Liver (tissue), 9 donors: ENCODE measurements around the gene CSTPP1. TPM values are rescaled to one million over a fixed set of nuclear protein-coding genes. Genes with fewer than 3 reads are reported as not detected.
"Not testable (repeated sequence)": the region's sequence is repeated elsewhere in the genome, so short reads cannot be mapped to it uniquely, and the experiment has no call there.

Experiments used
- DNase-seq: peaks from one replicate; pipeline ENCODE4 v3.0.0-alpha.2; 2017; ENCODE audit warnings: low spot score
- H3K27ac ChIP-seq, 2 donors: one replicate each; pipeline ENCODE4 v1.7.0; 2013; ENCODE audit warnings: inconsistent platforms in 2 of 2, low read length in 2 of 2, control low read depth in 1 of 2, low read depth in 1 of 2, mild to moderate bottlenecking in 1 of 2
- H3K27me3 ChIP-seq, 4 donors: one replicate each; pipeline versions ENCODE4 v1.6.1 to v1.7.0; 2013; ENCODE audit warnings: low read length in 3 of 4, inconsistent platforms in 1 of 4, mild to moderate bottlenecking in 1 of 4, moderate library complexity in 1 of 4; ENCODE audit not compliant: control insufficient read depth in 4 of 4, insufficient read depth in 4 of 4
- H3K36me3 ChIP-seq, 4 donors: one replicate each; pipeline versions ENCODE4 v1.6.1 to v1.7.0; 2013; ENCODE audit warnings: low read length in 3 of 4, mild to moderate bottlenecking in 3 of 4, low read depth in 1 of 4, moderate library complexity in 1 of 4; ENCODE audit not compliant: control insufficient read depth in 4 of 4, insufficient read depth in 3 of 4
- H3K4me1 ChIP-seq, 4 donors: one replicate each; pipeline versions ENCODE4 v1.6.1 to v1.7.0; 2013; ENCODE audit warnings: low read length in 3 of 4, mild to moderate bottlenecking in 3 of 4, moderate library complexity in 1 of 4; ENCODE audit not compliant: control insufficient read depth in 4 of 4, insufficient read depth in 4 of 4
- H3K4me3 ChIP-seq, 3 donors: one replicate each; pipeline versions ENCODE4 v1.6.1 to v1.7.0; 2013; ENCODE audit warnings: low read length in 3 of 3, control low read depth in 1 of 3, low read depth in 1 of 3, mild to moderate bottlenecking in 1 of 3
- H3K9ac ChIP-seq, 2 donors: one replicate each; pipeline ENCODE4 v1.7.0; 2013; ENCODE audit warnings: low read length in 2 of 2, mild to moderate bottlenecking in 2 of 2, moderate library complexity in 2 of 2, control low read depth in 1 of 2, low read depth in 1 of 2
- H3K9me3 ChIP-seq, 4 donors: one replicate each; pipeline versions ENCODE4 v1.6.1 to v1.7.0; 2013; ENCODE audit warnings: low read length in 3 of 4; ENCODE audit not compliant: control insufficient read depth in 4 of 4
- EGR1 ChIP-seq, 2 donors: IDR thresholded peaks; 2 replicates each; pipeline ENCODE4 v1.6.1; 2016 to 2018; ENCODE audit warnings: antibody characterized with exemption in 2 of 2, low read depth in 2 of 2
- FOXA1 ChIP-seq: IDR thresholded peaks from 2 replicates; pipeline ENCODE4 v1.6.1; 2016; ENCODE audit warnings: antibody characterized with exemption
- HNF4A ChIP-seq, 2 donors: conservative IDR thresholded peaks; 2 replicates each; pipeline ENCODE4 v1.6.1; 2016; ENCODE audit warnings: antibody characterized with exemption in 2 of 2, mild to moderate bottlenecking in 2 of 2
- HNF4G ChIP-seq: IDR thresholded peaks from 2 replicates; pipeline ENCODE4 v1.6.1; 2016; ENCODE audit warnings: antibody characterized with exemption
- NR2F2 ChIP-seq: IDR thresholded peaks from 2 replicates; pipeline ENCODE4 v1.6.1; 2016; ENCODE audit warnings: antibody characterized with exemption
- RAD21 ChIP-seq, 2 donors: IDR thresholded peaks; 2 replicates each; pipeline ENCODE4 v1.6.1; 2016; ENCODE audit warnings: antibody characterized with exemption in 2 of 2, mild to moderate bottlenecking in 2 of 2
- RXRA ChIP-seq, 2 donors: IDR thresholded peaks; 2 replicates each; pipeline ENCODE4 v1.6.1; 2017 to 2018; ENCODE audit warnings: antibody characterized with exemption in 2 of 2, mild to moderate bottlenecking in 1 of 2
- SP1 ChIP-seq: IDR thresholded peaks from 2 replicates; pipeline ENCODE4 v1.6.1; 2018; ENCODE audit warnings: antibody characterized with exemption, mild to moderate bottlenecking
- WGBS: extraction: QIAGEN DNeasy Blood & Tissue Kit; methylation state at CpG from one replicate; pipeline ENCODE4 v1.1.7; 2013; 5-methylcytosine and 5-hydroxymethylcytosine counted together
- polyA plus RNA-seq, 2 donors: library from polyadenylated mRNA; stranded (reverse) in 1 of 2; unstranded in 1 of 2; fragments of 200-250 nt in 1 of 2; fragments of >200 nt in 1 of 2; fragmentation: Nextera tagmentation in 1 of 2; extraction: Ambion mirVana in 1 of 2; gene quantifications; one replicate each; pipeline versions ENCODE4 v1.2.1 to v1.2.3, GENCODE V29; 2013 to 2015
- total RNA-seq, 2 donors: library from RNA; depleted of rRNA; stranded (reverse); fragments of >200 nt; gene quantifications; one replicate each; pipeline ENCODE4 v1.2.3, GENCODE V29; 2014
- TF ChIP-seq, protein P1 (sequence below): IDR thresholded peaks from 2 replicates; pipeline ENCODE4 v1.6.1; 2016; ENCODE audit warnings: antibody characterized with exemption
- TF ChIP-seq, protein P2 (sequence below): fragments of 150-350 bp; IDR thresholded peaks from 2 replicates; pipeline ENCODE4 v1.5.1; 2017; ENCODE audit warnings: improper control_type of control experiment, low read depth, low read length; ENCODE audit not compliant: missing input control
- TF ChIP-seq, protein P3 (sequence below): IDR thresholded peaks from 2 replicates; pipeline ENCODE4 v1.6.1; 2016; ENCODE audit warnings: antibody characterized with exemption
- donor health status: healthy.
- donor health status: healthy.
- donor health status: healthy.
- donor health status: healthy.
- donor health status: healthy.

Gene CSTPP1
- total and polyA plus RNA-seq, 4 donors, result 5.4 to 6.6 (median 5.7) TPM

DNA sequence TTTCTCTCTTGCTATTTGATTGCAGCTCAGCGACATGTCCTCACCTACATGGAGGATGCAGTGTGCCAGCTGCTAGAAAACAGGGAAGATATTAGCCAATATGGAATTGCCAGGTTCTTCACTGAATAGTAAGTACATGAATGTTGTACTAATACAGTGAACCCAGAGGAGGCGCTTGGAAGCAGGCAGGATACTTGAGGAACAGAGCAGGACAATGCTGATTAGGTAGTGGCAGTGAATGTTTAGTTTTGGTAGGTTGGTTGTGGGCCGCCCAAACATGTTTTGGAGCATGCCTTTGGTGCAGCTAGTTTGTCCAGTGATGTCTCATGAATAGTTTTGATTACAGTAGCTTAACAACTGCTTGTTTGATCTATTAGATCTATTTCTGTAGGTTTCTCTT lies 50.6 kb downstream of the CSTPP1 start:
- no peaks in the 10 kb centered on the region for H3K36me3 ChIP-seq
- no peak overlapping the region for H3K9ac ChIP-seq

DNA sequence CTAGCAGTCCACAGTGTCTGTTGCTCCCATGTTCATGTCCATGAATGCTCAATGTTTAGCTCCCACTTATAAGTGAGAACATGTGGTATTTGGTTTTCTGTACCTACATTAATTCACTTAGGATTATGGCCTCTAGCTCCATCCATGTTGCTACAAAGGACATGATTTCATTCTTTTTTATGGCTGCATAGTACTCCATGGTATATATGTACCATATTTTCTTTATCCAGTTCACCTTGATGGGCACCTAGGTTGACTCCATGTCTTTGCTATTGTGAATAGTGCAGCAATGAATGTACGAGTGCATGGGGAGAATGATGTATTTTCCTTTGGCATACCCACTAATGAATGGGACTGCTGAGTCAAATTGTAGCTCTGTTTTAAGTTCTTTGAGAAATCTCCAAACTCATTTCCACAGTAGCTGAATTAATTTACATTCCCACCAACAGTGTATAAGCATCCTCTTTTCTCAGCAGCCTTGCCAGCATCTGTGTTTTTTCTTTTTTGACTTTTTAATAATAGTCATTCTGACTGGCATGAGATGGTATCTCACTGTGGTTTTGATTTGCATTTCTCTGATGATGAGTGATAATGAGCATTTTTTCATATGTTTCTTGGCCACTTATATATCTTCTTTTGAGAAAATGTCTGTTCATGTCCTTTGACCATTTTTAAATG lies 53.4 kb downstream of the CSTPP1 start:
- H3K27ac ChIP-seq, H3K9ac ChIP-seq, DNase-seq, H3K4me1 ChIP-seq, H3K4me3 ChIP-seq, H3K27me3 ChIP-seq, H3K36me3 ChIP-seq, H3K9me3 ChIP-seq: not testable (repeated sequence)
- 96% methylated on average over 1 of the region's 1 CpG for WGBS

More for the DNA sequence above, 50.6 kb downstream of the CSTPP1 start:
- no peaks in the 10 kb centered on the region for H3K27me3 ChIP-seq
- H3K4me3 ChIP-seq, result no peak overlapping the region
- 97% methylated on average over 3 of the region's 3 CpGs for WGBS
- TF ChIP-seq HNF4A (conservative IDR thresholded peaks at IDR 0.05) (no peak), EGR1 (IDR thresholded peaks at IDR 0.05; ENCODE audit: low read depth in 2 of 2) (no peak), NR2F2 (no peak), RXRA (IDR thresholded peaks at IDR 0.05) (no peak), FOXA1 (no peak), HNF4G (no peak), RAD21 (IDR thresholded peaks at IDR 0.05) (no peak), SP1 (no peak)
- TF ChIP-seq, protein P1, sequence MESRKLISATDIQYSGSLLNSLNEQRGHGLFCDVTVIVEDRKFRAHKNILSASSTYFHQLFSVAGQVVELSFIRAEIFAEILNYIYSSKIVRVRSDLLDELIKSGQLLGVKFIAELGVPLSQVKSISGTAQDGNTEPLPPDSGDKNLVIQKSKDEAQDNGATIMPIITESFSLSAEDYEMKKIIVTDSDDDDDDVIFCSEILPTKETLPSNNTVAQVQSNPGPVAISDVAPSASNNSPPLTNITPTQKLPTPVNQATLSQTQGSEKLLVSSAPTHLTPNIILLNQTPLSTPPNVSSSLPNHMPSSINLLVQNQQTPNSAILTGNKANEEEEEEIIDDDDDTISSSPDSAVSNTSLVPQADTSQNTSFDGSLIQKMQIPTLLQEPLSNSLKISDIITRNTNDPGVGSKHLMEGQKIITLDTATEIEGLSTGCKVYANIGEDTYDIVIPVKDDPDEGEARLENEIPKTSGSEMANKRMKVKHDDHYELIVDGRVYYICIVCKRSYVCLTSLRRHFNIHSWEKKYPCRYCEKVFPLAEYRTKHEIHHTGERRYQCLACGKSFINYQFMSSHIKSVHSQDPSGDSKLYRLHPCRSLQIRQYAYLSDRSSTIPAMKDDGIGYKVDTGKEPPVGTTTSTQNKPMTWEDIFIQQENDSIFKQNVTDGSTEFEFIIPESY, result no peak
- TF ChIP-seq, protein P2, sequence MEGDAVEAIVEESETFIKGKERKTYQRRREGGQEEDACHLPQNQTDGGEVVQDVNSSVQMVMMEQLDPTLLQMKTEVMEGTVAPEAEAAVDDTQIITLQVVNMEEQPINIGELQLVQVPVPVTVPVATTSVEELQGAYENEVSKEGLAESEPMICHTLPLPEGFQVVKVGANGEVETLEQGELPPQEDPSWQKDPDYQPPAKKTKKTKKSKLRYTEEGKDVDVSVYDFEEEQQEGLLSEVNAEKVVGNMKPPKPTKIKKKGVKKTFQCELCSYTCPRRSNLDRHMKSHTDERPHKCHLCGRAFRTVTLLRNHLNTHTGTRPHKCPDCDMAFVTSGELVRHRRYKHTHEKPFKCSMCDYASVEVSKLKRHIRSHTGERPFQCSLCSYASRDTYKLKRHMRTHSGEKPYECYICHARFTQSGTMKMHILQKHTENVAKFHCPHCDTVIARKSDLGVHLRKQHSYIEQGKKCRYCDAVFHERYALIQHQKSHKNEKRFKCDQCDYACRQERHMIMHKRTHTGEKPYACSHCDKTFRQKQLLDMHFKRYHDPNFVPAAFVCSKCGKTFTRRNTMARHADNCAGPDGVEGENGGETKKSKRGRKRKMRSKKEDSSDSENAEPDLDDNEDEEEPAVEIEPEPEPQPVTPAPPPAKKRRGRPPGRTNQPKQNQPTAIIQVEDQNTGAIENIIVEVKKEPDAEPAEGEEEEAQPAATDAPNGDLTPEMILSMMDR, result no peak
- TF ChIP-seq, protein P3, sequence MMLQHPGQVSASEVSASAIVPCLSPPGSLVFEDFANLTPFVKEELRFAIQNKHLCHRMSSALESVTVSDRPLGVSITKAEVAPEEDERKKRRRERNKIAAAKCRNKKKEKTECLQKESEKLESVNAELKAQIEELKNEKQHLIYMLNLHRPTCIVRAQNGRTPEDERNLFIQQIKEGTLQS, result no peak
- no peak overlapping the region for H3K27ac ChIP-seq
- H3K9me3 ChIP-seq, result no peaks in the 10 kb centered on the region
- no peaks in the 10 kb centered on the region for H3K4me1 ChIP-seq
- no peak for DNase-seq

DNA sequence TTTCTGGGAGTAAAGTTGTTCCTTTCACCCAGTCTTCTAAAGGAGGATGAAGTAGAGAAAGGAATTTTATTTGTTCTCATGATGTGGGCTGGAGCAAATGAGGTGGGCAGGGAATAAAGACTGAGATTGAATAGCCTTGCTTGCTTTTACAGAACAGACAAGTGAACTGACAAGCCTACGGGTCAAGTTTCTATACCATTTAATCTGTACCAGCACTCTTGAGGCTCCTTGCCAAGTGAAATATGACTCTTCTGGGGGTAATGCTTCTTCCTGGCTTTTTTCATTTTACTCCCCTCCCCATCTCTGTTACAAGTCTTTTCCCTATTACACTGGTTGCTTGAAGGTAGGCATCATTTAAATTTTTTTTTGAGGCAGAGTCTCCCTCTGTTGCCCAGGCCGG lies 54.8 kb downstream of the CSTPP1 start:
- no peak overlapping the region for H3K27ac ChIP-seq
- 96% methylated on average over 2 of the region's 2 CpGs for WGBS
- H3K4me3 ChIP-seq, result no peak overlapping the region
- no peak for DNase-seq
- no peak overlapping the region for H3K9ac ChIP-seq
- H3K4me1 ChIP-seq, result no peaks in the 10 kb centered on the region
- H3K36me3 ChIP-seq, result no peaks in the 10 kb centered on the region
- H3K9me3 ChIP-seq, result no peaks in the 10 kb centered on the region
- no peaks in the 10 kb centered on the region for H3K27me3 ChIP-seq
- TF ChIP-seq HNF4G, result no peak

DNA sequence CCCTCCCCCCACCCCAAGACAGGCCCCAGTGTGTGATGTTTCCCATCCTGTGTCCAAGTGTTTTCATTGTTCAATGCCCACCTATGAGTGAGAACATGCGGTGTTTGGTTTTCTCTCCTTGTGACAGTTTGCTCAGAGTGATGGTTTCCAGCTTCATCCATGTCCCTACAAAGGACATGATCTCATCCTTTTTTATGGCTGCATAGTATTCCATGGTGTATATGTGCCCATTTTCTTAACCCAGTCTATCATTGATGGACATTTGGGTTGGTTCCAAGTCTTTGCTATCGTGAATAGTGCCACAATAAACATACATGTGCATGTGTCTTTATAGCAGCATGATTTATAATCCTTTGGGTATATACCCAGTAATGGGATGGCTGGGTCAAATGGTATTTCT lies 55.8 kb downstream of the CSTPP1 start:
- H3K4me3 ChIP-seq, H3K27ac ChIP-seq, H3K9me3 ChIP-seq, H3K27me3 ChIP-seq, H3K9ac ChIP-seq, H3K36me3 ChIP-seq, DNase-seq, H3K4me1 ChIP-seq: not testable (repeated sequence)
- 90% methylated on average over 2 of the region's 2 CpGs for WGBS

DNA sequence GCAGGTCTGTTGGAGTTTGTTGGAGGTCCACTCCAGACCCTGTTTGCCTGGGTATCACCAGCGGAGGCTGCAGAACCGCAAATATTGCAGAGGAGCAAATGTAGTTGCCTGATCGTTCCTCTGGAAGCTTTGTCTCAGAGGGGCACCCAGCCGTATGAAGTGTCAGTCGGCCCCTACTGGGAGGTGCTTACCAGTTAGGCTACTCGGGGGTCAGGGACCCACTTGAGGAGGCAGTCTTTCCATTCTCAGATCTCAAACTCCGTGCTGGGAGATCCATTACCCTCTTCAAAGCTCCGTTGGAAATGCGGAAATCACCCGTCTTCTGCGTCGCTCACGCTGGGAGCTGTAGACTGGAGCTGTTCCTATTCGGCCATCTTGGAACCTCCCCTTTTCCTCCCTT lies 61.2 kb downstream of the CSTPP1 start:
- not testable (repeated sequence) for H3K27ac ChIP-seq, H3K9ac ChIP-seq, H3K9me3 ChIP-seq, H3K4me3 ChIP-seq, DNase-seq, H3K27me3 ChIP-seq, H3K36me3 ChIP-seq, H3K4me1 ChIP-seq
- 98% methylated on average over 14 of the region's 14 CpGs for WGBS
